HG03575 (cell line): ENCODE measurements around the gene IQGAP2.

Experiments
- ATAC-seq: cut with Tn5 transposase; IDR thresholded peaks from one replicate; pipeline ENCODE4 v1.9.1; 2021; ENCODE audit not compliant: unreplicated experiment, insufficient number of reproducible peaks, low FRiP score; ENCODE audit errors: extremely low read depth

The IQGAP2 gene

GRCh38 chr5:76487386-76487785 is 84.3 kb downstream of the IQGAP2 start:
- no peak for ATAC-seq

GRCh38 chr5:76487821-76488220 is 84.7 kb downstream of the IQGAP2 start:
- no peak for ATAC-seq

- no peak for ATAC-seq
Observed at GRCh38 chr5:76488969-76489368, 85.9 kb downstream of the IQGAP2 start.

GRCh38 chr5:76489877-76490688 is 87.0 kb downstream of the IQGAP2 start:
- ATAC-seq = no peak

GRCh38 chr5:76490960-76491359 is 87.9 kb downstream of the IQGAP2 start:
- ATAC-seq = no peak

- ATAC-seq = no peak
Observed at GRCh38 chr5:76492819-76493189, 89.7 kb downstream of the IQGAP2 start.

- no peak for ATAC-seq
Observed at GRCh38 chr5:76493190-76493837, 90.2 kb downstream of the IQGAP2 start.

- ATAC-seq = no peak
Observed at GRCh38 chr5:76494201-76494600, 91.1 kb downstream of the IQGAP2 start.

- no peak for ATAC-seq
Observed at GRCh38 chr5:76495870-76496269, 92.8 kb downstream of the IQGAP2 start.

GRCh38 chr5:76497065-76497460 is 94.0 kb downstream of the IQGAP2 start:
- no peak for ATAC-seq

GRCh38 chr5:76497986-76498717 is 95.1 kb downstream of the IQGAP2 start:
- ATAC-seq = no peak

GRCh38 chr5:76499507-76500161 is 96.5 kb downstream of the IQGAP2 start:
- ATAC-seq = no peak

GRCh38 chr5:76500633-76501393 is 97.7 kb downstream of the IQGAP2 start:
- ATAC-seq = no peak

GRCh38 chr5:76503929-76504328 is 100.8 kb downstream of the IQGAP2 start:
- ATAC-seq = no peak

GRCh38 chr5:76504901-76505564 is 101.9 kb downstream of the IQGAP2 start:
- no peak for ATAC-seq

GRCh38 chr5:76513476-76513875 is 110.4 kb downstream of the IQGAP2 start:
- ATAC-seq = no peak

- ATAC-seq = no peak
Observed at GRCh38 chr5:76514292-76514691, 111.2 kb downstream of the IQGAP2 start.

- no peak for ATAC-seq
Observed at GRCh38 chr5:76514713-76515112, 111.6 kb downstream of the IQGAP2 start.
